Hepatocyte (in vitro differentiated cells): Measurements from ENCODE around the gene CELA3A. TPM values are rescaled to one million over a fixed set of nuclear protein-coding genes. Genes with fewer than 3 reads are reported as not detected.

Experiments used
- DNase-seq: peaks from one replicate; pipeline ENCODE4 v3.0.0-alpha.2; 2016; ENCODE audit warnings: low spot score
- H2AFZ ChIP-seq: fragments of 200-600 bp; sonication (generic); 2 replicates; pipeline ENCODE4 v1.6.0; 2016; ENCODE audit warnings: antibody characterized with exemption, mild to moderate bottlenecking
- H3K27ac ChIP-seq: fragments of 200-600 bp; sonication (generic); 2 replicates; pipeline ENCODE4 v1.5.1; 2016; ENCODE audit warnings: mild to moderate bottlenecking
- H3K27me3 ChIP-seq: fragments of 200-600 bp; sonication (generic); 2 replicates; pipeline ENCODE4 v1.6.1; 2016
- H3K36me3 ChIP-seq: fragments of 200-600 bp; sonication (generic); replicated peaks from 2 replicates; pipeline ENCODE4 v1.5.1; 2016; ENCODE audit warnings: low read depth; ENCODE audit not compliant: insufficient read depth
- H3K4me1 ChIP-seq: fragments of 200-600 bp; sonication (generic); 2 replicates; pipeline ENCODE4 v1.5.1; 2016; ENCODE audit warnings: mild to moderate bottlenecking, moderate library complexity; ENCODE audit not compliant: insufficient read depth
- H3K4me2 ChIP-seq: fragments of 200-600 bp; sonication (generic); 2 replicates; pipeline ENCODE4 v1.6.0; 2016
- H3K4me3 ChIP-seq: fragments of 200-600 bp; sonication (generic); 2 replicates; pipeline ENCODE4 v1.5.1; 2016; ENCODE audit warnings: mild to moderate bottlenecking
- H3K79me2 ChIP-seq: fragments of 200-600 bp; sonication (generic); 2 replicates; pipeline ENCODE4 v1.6.0; 2017; ENCODE audit warnings: mild to moderate bottlenecking
- H3K9me2 ChIP-seq: fragments of 200-600 bp; sonication (generic); replicated peaks from 2 replicates; pipeline ENCODE4 v1.6.0; 2017; ENCODE audit warnings: mild to moderate bottlenecking; ENCODE audit not compliant: insufficient read depth
- H3K9me3 ChIP-seq: fragments of 200-600 bp; sonication (generic); 2 replicates; pipeline ENCODE4 v1.5.1; 2016; ENCODE audit warnings: low read depth, mild to moderate bottlenecking
- H4K20me1 ChIP-seq: fragments of 200-600 bp; sonication (generic); 2 replicates; pipeline ENCODE4 v1.6.0; 2016; ENCODE audit warnings: mild to moderate bottlenecking; ENCODE audit not compliant: insufficient read depth, poor library complexity, severe bottlenecking
- EZH2 ChIP-seq: fragments of 200-600 bp; sonication (generic); IDR thresholded peaks from 2 replicates; pipeline ENCODE4 v1.6.1; 2016; ENCODE audit warnings: antibody characterized with exemption, mild to moderate bottlenecking, borderline replicate concordance
- EZH2phosphoT487 ChIP-seq: fragments of 200-600 bp; sonication (generic); IDR thresholded peaks from one replicate; pipeline ENCODE4 v1.6.1; 2018; ENCODE audit warnings: antibody characterized with exemption, mild to moderate bottlenecking, low read depth, moderate library complexity; ENCODE audit not compliant: unreplicated experiment, severe bottlenecking
- WGBS: methylation state at CpG from one replicate; pipeline ENCODE4 v1.1.6; 2016; ENCODE audit warnings: low lambda C conversion rate; ENCODE audit errors: missing lambda C conversion rate; 5-methylcytosine and 5-hydroxymethylcytosine counted together
- polyA plus RNA-seq: library from polyadenylated mRNA; unstranded; fragments of >200 nt; fragmentation: Nextera tagmentation; extraction: Ambion mirVana; gene quantifications from 2 replicates; pipeline ENCODE4 v1.2.1, GENCODE V29; 2016
- total RNA-seq: library from RNA; depleted of rRNA; stranded (reverse); fragments of >200 nt; gene quantifications from 2 replicates; pipeline ENCODE4 v1.2.3, GENCODE V29; 2014
- TF ChIP-seq, protein P1 (sequence below): fragments of 200-600 bp; sonication (generic); IDR thresholded peaks from 2 replicates; pipeline ENCODE4 v1.5.1; 2016; ENCODE audit warnings: antibody characterized with exemption, mild to moderate bottlenecking; ENCODE audit not compliant: poor library complexity

Gene CELA3A
- total and polyA plus RNA-seq, 2 experiments from 2014 or later: 0.68 to 2.2 TPM

DNA sequence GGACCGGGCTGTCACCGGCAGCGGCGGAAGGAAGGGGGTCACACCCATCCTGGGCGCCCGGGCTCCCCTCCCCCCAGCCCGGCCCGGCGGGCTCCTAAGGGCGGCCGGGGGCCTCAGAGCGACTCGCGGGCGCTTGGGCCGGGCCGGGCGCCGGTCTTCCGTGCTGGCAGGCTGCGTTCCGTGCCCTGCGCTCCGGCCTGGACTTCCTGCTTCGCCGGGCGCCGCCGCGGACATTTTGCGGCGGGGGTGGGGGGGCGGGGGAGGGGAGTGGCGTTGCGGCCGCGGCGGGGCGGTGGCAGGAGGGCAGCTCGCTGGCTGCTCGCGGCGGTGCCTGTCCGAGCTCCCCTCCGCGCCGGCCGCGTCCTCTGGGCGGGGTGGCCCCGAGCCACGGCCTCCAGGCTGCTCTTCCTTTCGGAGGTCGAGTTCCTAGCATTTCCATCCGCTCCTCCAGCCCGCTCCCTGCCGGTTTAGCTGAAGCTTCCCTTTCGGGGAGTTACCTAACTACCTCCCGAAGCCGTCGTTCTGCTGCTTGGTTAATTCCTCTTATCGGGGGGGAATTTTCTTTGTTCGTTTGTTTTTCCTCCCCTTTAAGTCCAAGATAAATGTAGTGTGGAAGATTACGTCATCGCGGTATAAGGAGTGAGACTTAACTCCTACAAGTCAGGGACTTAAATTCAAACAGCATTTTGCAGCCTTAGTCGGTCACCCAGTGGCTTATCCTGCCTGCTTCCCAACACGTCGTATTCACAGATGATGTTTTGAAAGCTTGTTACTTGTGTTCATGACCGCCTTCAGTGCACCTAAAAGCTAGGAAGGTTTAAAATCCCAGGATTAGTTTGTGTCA is 51.8 kb downstream of the CELA3A start:
- Histone ChIP-seq H2AFZ (no peak overlapping the region), H3K4me2 (peak overlapping the region; percentile 80), H3K4me3 (peak overlapping the region; percentile 45), H3K36me3 (no peaks in the 10 kb centered on the region), H3K79me2 (peaks cover 53% of the 10 kb centered on the region), H3K27me3 (no peaks in the 10 kb centered on the region), H3K9me2 (no peaks in the 10 kb centered on the region), H4K20me1 (peaks cover 48% of the 10 kb centered on the region), H3K27ac (peak overlapping the region; percentile 100), H3K4me1 (peaks cover 25% of the 10 kb centered on the region), H3K9me3 (no peaks in the 10 kb centered on the region)
- no peak for TF ChIP-seq EZH2phosphoT487
- TF ChIP-seq, protein P1, sequence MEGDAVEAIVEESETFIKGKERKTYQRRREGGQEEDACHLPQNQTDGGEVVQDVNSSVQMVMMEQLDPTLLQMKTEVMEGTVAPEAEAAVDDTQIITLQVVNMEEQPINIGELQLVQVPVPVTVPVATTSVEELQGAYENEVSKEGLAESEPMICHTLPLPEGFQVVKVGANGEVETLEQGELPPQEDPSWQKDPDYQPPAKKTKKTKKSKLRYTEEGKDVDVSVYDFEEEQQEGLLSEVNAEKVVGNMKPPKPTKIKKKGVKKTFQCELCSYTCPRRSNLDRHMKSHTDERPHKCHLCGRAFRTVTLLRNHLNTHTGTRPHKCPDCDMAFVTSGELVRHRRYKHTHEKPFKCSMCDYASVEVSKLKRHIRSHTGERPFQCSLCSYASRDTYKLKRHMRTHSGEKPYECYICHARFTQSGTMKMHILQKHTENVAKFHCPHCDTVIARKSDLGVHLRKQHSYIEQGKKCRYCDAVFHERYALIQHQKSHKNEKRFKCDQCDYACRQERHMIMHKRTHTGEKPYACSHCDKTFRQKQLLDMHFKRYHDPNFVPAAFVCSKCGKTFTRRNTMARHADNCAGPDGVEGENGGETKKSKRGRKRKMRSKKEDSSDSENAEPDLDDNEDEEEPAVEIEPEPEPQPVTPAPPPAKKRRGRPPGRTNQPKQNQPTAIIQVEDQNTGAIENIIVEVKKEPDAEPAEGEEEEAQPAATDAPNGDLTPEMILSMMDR: no peak
- TF ChIP-seq EZH2: no peak
- under 1% methylated on average over 26 of the region's 70 CpGs for WGBS
- DNase-seq: peak; percentile 87

DNA sequence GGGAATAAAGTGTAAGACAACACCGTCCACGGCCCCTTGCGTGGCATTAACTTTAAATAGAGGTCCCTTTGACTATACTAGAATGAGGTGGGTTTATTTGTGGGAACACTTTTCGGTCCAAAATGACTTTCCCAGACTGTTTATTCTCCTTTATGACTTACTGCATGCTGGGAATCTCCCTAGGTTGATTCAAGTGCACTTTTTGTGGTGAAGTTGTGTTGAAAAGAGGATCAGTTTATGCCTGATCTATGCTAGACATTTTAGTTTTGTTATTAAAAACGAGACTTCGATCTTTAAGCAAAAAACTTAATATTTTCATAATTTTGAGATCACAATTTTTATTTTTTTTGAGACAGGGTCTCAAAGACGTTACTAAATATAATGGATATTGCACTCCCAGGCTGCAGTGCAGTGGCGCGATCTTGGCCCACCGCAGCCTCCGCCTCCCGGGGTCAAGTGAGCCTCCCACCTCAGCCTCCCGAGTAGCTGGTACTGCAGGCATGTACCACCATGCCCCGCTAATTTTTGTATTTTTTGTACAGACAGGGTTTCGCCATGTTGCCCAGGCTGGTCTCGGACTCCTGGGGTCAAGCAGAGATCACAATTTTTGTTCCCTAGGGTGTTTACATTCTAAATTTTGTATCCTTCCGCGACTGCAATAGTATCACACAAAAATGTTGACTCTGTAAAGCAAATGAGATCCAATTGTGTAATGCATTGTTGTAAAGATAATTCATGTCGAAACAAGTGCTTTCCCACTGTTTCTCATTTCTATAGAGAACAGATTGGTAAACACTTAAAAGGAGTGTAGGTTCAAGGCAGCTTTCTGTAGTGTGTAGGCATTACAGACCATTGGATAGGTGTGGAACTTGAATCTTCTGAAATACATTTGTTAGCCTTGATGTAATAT is 52.7 kb downstream of the CELA3A start:
- peaks cover 62% of the 10 kb centered on the region for H3K79me2 ChIP-seq
- H4K20me1 ChIP-seq: peaks cover 57% of the 10 kb centered on the region
- peak overlapping the region; percentile 100 for H3K27ac ChIP-seq
- peak overlapping the region; percentile 80 for H3K4me2 ChIP-seq
- peak overlapping the region; percentile 45 for H3K4me3 ChIP-seq
- no peaks in the 10 kb centered on the region for H3K9me2 ChIP-seq
- no peaks in the 10 kb centered on the region for H3K9me3 ChIP-seq
- no peaks in the 10 kb centered on the region for H3K27me3 ChIP-seq
- TF ChIP-seq EZH2phosphoT487 (no peak), EZH2 (no peak)
- TF ChIP-seq, protein P1: no peak
- H3K4me1 ChIP-seq: peaks cover 25% of the 10 kb centered on the region
- no peaks in the 10 kb centered on the region for H3K36me3 ChIP-seq
- no peak overlapping the region for H2AFZ ChIP-seq
- no peak for DNase-seq
- 59% methylated on average over 19 of the region's 19 CpGs for WGBS

DNA sequence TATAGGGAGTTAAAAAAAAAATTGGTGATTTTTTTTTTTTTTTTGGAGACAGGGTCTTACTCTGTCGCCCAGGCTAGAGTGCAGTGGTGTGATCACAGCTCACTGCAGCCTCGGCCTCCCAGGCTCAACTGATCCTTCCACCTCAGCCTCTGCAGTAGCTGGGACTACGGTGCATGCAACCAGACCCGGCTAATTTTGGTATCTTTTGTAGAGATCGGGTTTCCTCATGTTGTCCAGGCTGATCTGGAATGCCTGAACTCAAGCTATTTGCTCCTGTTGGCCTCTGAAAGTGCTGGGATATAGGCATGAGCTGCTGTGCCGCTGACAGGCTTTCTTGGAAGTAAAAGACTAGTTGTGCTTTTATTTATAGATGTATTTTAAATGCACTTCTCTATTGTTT is 54.0 kb downstream of the CELA3A start:
- Histone ChIP-seq H3K36me3 (no peaks in the 10 kb centered on the region), H3K4me1 (peaks cover 25% of the 10 kb centered on the region), H3K4me2 (peak overlapping the region; percentile 59), H3K4me3 (no peak overlapping the region), H3K79me2 (peaks cover 75% of the 10 kb centered on the region), H4K20me1 (peaks cover 71% of the 10 kb centered on the region), H3K27ac (no peak overlapping the region), H2AFZ (no peak overlapping the region), H3K27me3 (no peaks in the 10 kb centered on the region), H3K9me3 (no peaks in the 10 kb centered on the region), H3K9me2 (no peaks in the 10 kb centered on the region)
- WGBS: 57% methylated on average over 6 of the region's 6 CpGs
- TF ChIP-seq, protein P1: no peak
- TF ChIP-seq EZH2 (no peak), EZH2phosphoT487 (no peak)
- no peak for DNase-seq
